ENCODE data around the gene ISM1. TPM values are rescaled to one million over a fixed set of nuclear protein-coding genes. Genes with fewer than 3 reads are reported as not detected.

Gene ISM1
- total RNA-seq, 1 donor from 2014 or later, result 1.0 TPM

DNA sequence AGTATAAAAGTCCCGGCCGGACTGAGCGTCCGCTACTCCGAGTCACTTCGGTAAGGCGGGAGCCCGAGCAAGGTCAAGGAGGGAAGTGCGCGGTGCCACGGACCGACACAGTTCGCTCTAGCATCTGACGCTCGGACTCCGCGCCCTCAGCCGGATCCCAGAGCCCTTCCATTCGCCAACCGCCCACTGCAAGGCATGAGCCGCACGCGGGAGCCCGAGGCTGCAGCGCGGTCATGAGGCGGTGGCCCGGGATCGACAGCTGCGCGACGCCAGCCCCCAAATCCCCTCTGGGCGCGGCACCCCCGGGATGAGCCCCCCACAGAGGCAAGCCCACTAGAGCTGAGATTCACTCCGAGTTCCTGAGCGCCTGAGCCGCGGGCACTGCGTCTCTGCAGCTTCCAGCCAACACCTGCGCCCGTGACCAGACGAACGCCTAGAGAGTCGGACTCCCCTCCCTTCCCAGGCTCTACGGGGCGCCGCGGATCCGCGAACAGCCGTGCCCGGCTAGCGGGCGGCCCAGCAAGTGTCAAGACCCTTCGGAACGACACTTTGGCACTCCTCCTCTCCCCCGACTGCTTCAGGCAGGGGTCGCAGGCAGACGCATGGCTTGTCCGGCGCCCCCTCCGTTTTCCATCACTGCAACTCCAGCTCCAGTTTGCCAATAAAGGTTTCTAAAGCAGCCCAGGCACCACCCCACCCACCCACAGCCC, 725 bp upstream of the ISM1 start:
- H3K4me3 ChIP-seq (ENCODE audit: low read length in 3 of 3), result peak overlapping the region; percentile 51 to 60 (median 59)
- no peaks in the 10 kb centered on the region for H3K36me3 ChIP-seq (ENCODE audit: control insufficient read depth in 3 of 3, insufficient read depth in 3 of 3, low read length in 3 of 3)
- peak overlapping the region in 1 of 3 donors; percentile 25 for H3K9ac ChIP-seq (ENCODE audit: low read depth in 1 of 3, low read length in 3 of 3)
- no peaks in the 10 kb centered on the region for H3K9me3 ChIP-seq (ENCODE audit: control insufficient read depth in 3 of 3, low read length in 3 of 3)
- H3K27ac ChIP-seq (ENCODE audit: low read depth, low read length), result no peak overlapping the region
- H3K27me3 ChIP-seq (ENCODE audit: control insufficient read depth in 3 of 3, insufficient read depth in 3 of 3, low read length in 3 of 3), result peaks cover 24 to 29% (median 27%) of the 10 kb centered on the region in 3 donors
- H3K4me1 ChIP-seq (ENCODE audit: control insufficient read depth in 3 of 3, insufficient read depth in 3 of 3, low read length in 3 of 3), result peaks cover 12 to 13% (median 13%) of the 10 kb centered on the region in 3 donors

DNA sequence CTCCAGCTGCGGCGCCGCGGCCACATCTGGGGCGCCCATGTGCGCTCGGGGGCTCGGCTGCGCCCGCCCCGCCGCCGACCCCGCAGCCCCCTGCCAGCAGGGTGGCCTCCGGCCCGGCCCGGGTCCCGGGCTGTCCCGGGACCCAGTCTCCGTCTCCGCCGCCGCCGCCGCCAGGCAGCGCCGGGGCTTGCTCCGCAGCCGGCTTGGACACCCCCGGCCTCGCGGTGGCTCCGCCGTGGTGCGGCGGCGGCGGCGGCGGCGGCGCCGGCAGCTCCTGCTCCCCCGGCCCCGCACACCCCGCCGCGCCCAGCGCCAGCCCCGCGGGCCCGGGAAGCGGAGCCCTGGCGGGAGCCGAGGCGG, 219 bp downstream of the ISM1 start:
- Histone ChIP-seq H3K4me3 (ENCODE audit: low read length in 3 of 3) (peak overlapping the region in 1 of 3 donors; percentile 59), H3K27me3 (ENCODE audit: control insufficient read depth in 3 of 3, insufficient read depth in 3 of 3, low read length in 3 of 3) (peaks cover 24 to 29% (median 25%) of the 10 kb centered on the region in 3 donors), H3K27ac (ENCODE audit: low read depth, low read length) (no peak overlapping the region), H3K9ac (ENCODE audit: low read depth in 1 of 3, low read length in 3 of 3) (no peak overlapping the region), H3K9me3 (ENCODE audit: control insufficient read depth in 3 of 3, low read length in 3 of 3) (no peaks in the 10 kb centered on the region), H3K4me1 (ENCODE audit: control insufficient read depth in 3 of 3, insufficient read depth in 3 of 3, low read length in 3 of 3) (peaks cover 12 to 13% (median 13%) of the 10 kb centered on the region in 3 donors), H3K36me3 (ENCODE audit: control insufficient read depth in 3 of 3, insufficient read depth in 3 of 3, low read length in 3 of 3) (no peaks in the 10 kb centered on the region)

DNA sequence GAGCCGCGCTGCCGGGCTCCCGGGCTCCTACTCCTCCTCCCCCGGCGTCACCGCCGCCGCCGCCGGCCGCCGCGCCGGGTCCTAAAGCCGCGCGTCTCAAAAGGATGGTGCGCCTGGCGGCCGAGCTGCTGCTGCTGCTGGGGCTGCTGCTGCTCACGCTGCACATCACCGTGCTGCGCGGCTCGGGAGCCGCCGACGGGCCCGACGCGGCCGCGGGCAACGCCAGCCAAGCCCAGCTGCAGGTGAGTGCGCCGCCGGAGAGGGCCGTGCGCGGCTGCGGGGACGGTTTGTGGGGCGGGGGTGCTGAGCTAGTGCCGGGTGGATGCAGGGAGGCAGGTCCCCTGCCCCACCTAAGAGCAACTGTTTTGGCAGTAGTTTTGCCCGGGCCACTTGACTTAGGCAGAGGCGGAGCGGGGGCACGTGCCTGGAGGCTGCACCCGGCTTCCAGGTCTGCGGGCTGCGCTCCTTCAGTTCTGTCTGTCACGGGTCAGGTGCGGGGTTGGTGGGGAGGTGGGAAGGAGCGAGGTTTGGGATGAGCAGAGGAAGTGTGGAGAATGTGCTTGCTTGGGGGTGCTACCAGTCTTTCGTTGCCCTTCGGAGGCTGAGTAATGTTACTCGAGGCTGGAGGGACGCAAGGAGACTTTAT, 722 bp downstream of the ISM1 start:
- Histone ChIP-seq H3K27me3 (ENCODE audit: control insufficient read depth in 3 of 3, insufficient read depth in 3 of 3, low read length in 3 of 3) (peaks cover 24 to 29% (median 25%) of the 10 kb centered on the region in 3 donors), H3K27ac (ENCODE audit: low read depth, low read length) (no peak overlapping the region), H3K9me3 (ENCODE audit: control insufficient read depth in 3 of 3, low read length in 3 of 3) (peaks cover 0 to 2% (median 0%) of the 10 kb centered on the region in 3 donors), H3K36me3 (ENCODE audit: control insufficient read depth in 3 of 3, insufficient read depth in 3 of 3, low read length in 3 of 3) (no peaks in the 10 kb centered on the region), H3K4me1 (ENCODE audit: control insufficient read depth in 3 of 3, insufficient read depth in 3 of 3, low read length in 3 of 3) (peaks cover 12 to 13% (median 13%) of the 10 kb centered on the region in 3 donors), H3K9ac (ENCODE audit: low read depth in 1 of 3, low read length in 3 of 3) (peak overlapping the region in 1 of 3 donors; percentile 50), H3K4me3 (ENCODE audit: low read length in 3 of 3) (peak overlapping the region; percentile 54 to 63 (median 55))

DNA sequence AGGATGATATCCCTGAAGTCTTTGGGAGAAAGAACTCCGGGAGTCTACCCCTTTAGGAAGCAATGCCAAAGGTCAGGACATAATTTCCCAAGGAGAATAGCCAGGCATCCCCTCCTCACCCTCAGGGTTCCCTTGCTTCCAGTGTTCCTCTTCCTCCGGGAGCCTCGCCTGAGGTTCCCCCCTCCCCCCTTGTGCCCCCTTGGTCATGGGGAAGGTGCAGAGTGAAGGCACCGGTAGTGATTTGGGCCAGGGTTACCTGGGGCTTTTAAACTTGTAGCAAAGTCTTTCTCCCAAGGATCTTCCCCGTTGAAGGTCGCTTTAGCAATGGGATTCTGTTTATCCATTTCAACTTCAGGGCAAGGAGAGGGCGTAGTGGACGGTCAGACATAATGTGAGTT, 1.2 kb downstream of the ISM1 start:
- peaks cover 12 to 13% (median 13%) of the 10 kb centered on the region in 3 donors for H3K4me1 ChIP-seq (ENCODE audit: control insufficient read depth in 3 of 3, insufficient read depth in 3 of 3, low read length in 3 of 3)
- no peaks in the 10 kb centered on the region for H3K36me3 ChIP-seq (ENCODE audit: control insufficient read depth in 3 of 3, insufficient read depth in 3 of 3, low read length in 3 of 3)
- peaks cover 24 to 29% (median 25%) of the 10 kb centered on the region in 3 donors for H3K27me3 ChIP-seq (ENCODE audit: control insufficient read depth in 3 of 3, insufficient read depth in 3 of 3, low read length in 3 of 3)
- H3K9me3 ChIP-seq (ENCODE audit: control insufficient read depth in 3 of 3, low read length in 3 of 3), result peaks cover 0 to 2% (median 0%) of the 10 kb centered on the region in 3 donors
- H3K4me3 ChIP-seq (ENCODE audit: low read length in 3 of 3), result peak overlapping the region; percentile 54 to 63 (median 55)
- H3K27ac ChIP-seq (ENCODE audit: low read depth, low read length), result no peak overlapping the region
- peak overlapping the region in 2 of 3 donors; percentile 33 to 50 for H3K9ac ChIP-seq (ENCODE audit: low read depth in 1 of 3, low read length in 3 of 3)

DNA sequence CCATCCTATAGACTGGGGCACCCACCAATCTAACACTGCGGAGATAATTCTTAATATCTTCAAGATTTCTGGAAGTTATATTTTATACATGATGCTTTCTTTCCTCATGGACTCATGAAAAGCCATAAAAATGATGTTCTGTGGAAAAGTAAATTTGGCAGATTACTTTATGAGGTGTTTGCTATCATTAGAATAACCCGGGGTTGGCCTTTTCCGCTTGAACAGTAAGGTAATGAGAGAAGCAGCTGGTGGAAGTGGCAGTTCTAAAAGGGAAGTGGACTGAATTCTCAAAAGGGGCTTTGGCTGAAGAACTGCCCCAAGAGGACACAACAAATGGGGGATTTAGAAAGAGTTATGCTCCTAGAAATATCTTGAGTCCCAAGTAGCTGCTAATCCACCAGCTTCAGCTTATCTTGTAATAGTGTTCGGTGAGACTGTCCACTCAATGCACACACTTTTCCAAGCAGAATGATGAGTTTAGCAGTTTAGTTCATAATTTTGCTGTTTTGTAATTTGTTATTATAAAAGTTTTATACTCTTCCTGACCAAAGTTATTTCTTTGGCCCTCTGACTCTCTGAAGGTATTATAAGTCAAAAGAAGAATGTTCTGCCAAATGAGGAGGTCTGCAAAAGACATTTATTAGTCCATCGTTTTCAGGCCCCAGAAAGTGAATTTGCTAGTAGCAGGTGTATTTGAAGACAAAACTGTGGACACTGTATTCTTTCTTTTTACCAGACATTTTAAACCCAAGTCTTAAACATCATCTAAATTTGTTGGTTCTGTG, 2.9 kb downstream of the ISM1 start:
- Histone ChIP-seq H3K36me3 (ENCODE audit: control insufficient read depth in 3 of 3, insufficient read depth in 3 of 3, low read length in 3 of 3) (no peaks in the 10 kb centered on the region), H3K9ac (ENCODE audit: low read depth in 1 of 3, low read length in 3 of 3) (no peak overlapping the region), H3K4me1 (ENCODE audit: control insufficient read depth in 3 of 3, insufficient read depth in 3 of 3, low read length in 3 of 3) (peaks cover 12 to 13% (median 13%) of the 10 kb centered on the region in 3 donors), H3K27me3 (ENCODE audit: control insufficient read depth in 3 of 3, insufficient read depth in 3 of 3, low read length in 3 of 3) (peaks cover 23 to 27% (median 24%) of the 10 kb centered on the region in 3 donors), H3K9me3 (ENCODE audit: control insufficient read depth in 3 of 3, low read length in 3 of 3) (peaks cover 0 to 2% (median 0%) of the 10 kb centered on the region in 3 donors), H3K27ac (ENCODE audit: low read depth, low read length) (no peak overlapping the region), H3K4me3 (ENCODE audit: low read length in 3 of 3) (no peak overlapping the region)

DNA sequence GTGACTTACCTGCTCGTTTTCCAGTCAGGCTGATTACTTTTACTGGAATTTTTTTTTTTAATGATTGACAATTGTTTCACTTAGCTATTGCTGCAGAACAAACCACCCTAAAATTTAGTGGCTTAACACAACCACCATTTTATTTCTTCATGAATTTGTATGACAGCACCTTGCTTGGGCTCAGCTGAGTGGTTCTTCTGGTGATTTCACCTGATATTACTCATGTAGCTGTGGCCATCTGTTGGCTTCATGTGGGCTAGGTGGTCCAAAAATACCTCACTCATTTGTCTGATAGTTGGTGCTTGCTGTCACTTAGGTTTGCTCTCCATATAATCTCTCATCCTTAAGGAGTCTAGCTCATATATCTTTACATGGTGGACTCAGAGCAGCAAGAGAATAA, 5.3 kb downstream of the ISM1 start:
- Histone ChIP-seq H3K4me1 (ENCODE audit: control insufficient read depth in 3 of 3, insufficient read depth in 3 of 3, low read length in 3 of 3) (peaks cover 0 to 7% (median 5%) of the 10 kb centered on the region in 3 donors), H3K27me3 (ENCODE audit: control insufficient read depth in 3 of 3, insufficient read depth in 3 of 3, low read length in 3 of 3) (peaks cover 6 to 9% (median 6%) of the 10 kb centered on the region in 3 donors), H3K27ac (ENCODE audit: low read depth, low read length) (no peak overlapping the region), H3K9ac (ENCODE audit: low read depth in 1 of 3, low read length in 3 of 3) (no peak overlapping the region), H3K4me3 (ENCODE audit: low read length in 3 of 3) (no peak overlapping the region), H3K36me3 (ENCODE audit: control insufficient read depth in 3 of 3, insufficient read depth in 3 of 3, low read length in 3 of 3) (no peaks in the 10 kb centered on the region), H3K9me3 (ENCODE audit: control insufficient read depth in 3 of 3, low read length in 3 of 3) (peaks cover 0 to 2% (median 0%) of the 10 kb centered on the region in 3 donors)

DNA sequence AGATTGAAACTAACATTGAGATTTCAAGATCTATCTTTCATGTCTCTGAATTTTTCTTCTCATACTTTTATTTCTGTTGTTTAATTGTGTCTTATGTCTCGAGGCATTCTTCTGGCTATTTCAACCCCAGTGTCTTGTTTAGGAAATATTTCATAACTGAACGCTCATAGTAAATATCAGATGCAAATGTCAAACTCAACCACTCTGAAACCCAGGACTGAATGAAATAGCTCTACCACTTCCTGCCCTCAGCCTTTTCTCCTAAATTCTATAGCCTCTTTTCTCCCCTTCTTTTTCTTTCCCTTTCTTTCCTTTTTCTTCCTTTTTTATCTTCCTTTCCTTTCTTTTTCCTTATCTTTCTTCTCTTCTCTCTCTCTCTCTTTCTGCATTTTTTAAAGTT, 7.7 kb downstream of the ISM1 start:
- H3K36me3 ChIP-seq (ENCODE audit: control insufficient read depth in 3 of 3, insufficient read depth in 3 of 3, low read length in 3 of 3), result no peaks in the 10 kb centered on the region
- H3K4me1 ChIP-seq (ENCODE audit: control insufficient read depth in 3 of 3, insufficient read depth in 3 of 3, low read length in 3 of 3), result peaks cover 0 to 4% (median 0%) of the 10 kb centered on the region in 3 donors
- H3K27me3 ChIP-seq (ENCODE audit: control insufficient read depth in 3 of 3, insufficient read depth in 3 of 3, low read length in 3 of 3), result no peaks in the 10 kb centered on the region
- H3K27ac ChIP-seq (ENCODE audit: low read depth, low read length), result no peak overlapping the region
- no peak overlapping the region for H3K9ac ChIP-seq (ENCODE audit: low read depth in 1 of 3, low read length in 3 of 3)
- H3K4me3 ChIP-seq (ENCODE audit: low read length in 3 of 3), result no peak overlapping the region
- peaks cover 0 to 2% (median 0%) of the 10 kb centered on the region in 3 donors for H3K9me3 ChIP-seq (ENCODE audit: control insufficient read depth in 3 of 3, low read length in 3 of 3)

DNA sequence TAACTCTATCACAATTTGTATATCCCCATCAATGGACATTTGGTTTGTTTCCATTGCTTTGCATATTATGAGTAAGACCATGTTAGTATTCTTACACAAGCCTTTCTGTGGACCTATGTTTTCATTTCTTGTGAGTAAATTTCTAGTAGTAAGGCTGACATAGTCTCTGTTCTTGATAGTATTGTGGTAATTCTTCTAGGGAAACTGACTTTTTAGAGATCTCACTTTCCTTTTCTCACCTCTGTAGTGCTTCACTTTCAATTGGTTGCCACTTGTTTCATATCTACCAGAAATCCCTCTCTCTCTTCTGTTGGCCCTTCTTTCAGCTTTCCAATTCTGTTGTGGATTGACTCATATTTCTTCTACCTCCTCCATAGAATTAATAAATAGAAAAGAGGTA, 8.5 kb downstream of the ISM1 start:
- H3K27ac ChIP-seq (ENCODE audit: low read depth, low read length), result no peak overlapping the region
- H3K9ac ChIP-seq (ENCODE audit: low read depth in 1 of 3, low read length in 3 of 3), result no peak overlapping the region
- H3K4me3 ChIP-seq (ENCODE audit: low read length in 3 of 3), result no peak overlapping the region
- peaks cover 0 to 4% (median 0%) of the 10 kb centered on the region in 3 donors for H3K4me1 ChIP-seq (ENCODE audit: control insufficient read depth in 3 of 3, insufficient read depth in 3 of 3, low read length in 3 of 3)
- no peaks in the 10 kb centered on the region for H3K36me3 ChIP-seq (ENCODE audit: control insufficient read depth in 3 of 3, insufficient read depth in 3 of 3, low read length in 3 of 3)
- peaks cover 0 to 2% (median 0%) of the 10 kb centered on the region in 3 donors for H3K9me3 ChIP-seq (ENCODE audit: control insufficient read depth in 3 of 3, low read length in 3 of 3)
- H3K27me3 ChIP-seq (ENCODE audit: control insufficient read depth in 3 of 3, insufficient read depth in 3 of 3, low read length in 3 of 3), result no peaks in the 10 kb centered on the region

DNA sequence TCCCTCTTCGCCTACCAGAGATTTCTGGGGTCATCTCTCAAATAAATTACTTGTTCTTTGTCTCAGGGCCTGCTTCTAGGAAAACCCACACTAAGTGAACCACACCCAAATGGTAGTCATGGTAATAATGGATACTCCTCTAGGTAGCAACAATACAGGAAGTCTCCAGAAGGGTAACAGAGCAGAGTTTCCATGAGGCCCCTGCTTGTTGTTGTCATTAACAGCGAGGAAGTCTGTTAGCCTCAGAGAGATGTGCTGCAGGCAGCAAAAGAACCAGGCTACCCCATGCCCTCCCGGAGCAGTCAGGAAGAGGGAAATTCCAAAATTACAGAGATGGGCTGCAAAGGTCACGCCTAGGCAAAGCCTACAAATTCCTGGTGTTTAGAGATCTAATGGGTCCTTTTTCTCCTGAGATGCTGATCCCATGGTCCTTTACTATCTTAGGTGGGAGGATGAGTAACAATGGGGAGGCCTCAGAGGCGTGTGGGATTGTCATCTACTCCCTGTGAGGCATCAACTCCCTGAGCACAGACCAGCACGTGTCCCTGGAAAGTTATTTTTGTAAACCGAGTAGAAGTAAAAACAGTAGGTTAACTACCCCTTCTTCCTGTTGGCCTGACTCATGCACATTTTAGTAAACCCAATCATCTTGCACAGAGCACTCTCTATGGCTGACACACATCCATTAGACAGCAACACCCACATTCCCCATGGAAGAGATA, 10.1 kb downstream of the ISM1 start:
- Histone ChIP-seq H3K4me1 (ENCODE audit: control insufficient read depth in 3 of 3, insufficient read depth in 3 of 3, low read length in 3 of 3) (peaks cover 0 to 4% (median 0%) of the 10 kb centered on the region in 3 donors), H3K27ac (ENCODE audit: low read depth, low read length) (no peak overlapping the region), H3K9ac (ENCODE audit: low read depth in 1 of 3, low read length in 3 of 3) (no peak overlapping the region), H3K27me3 (ENCODE audit: control insufficient read depth in 3 of 3, insufficient read depth in 3 of 3, low read length in 3 of 3) (no peaks in the 10 kb centered on the region), H3K4me3 (ENCODE audit: low read length in 3 of 3) (no peak overlapping the region), H3K36me3 (ENCODE audit: control insufficient read depth in 3 of 3, insufficient read depth in 3 of 3, low read length in 3 of 3) (no peaks in the 10 kb centered on the region), H3K9me3 (ENCODE audit: control insufficient read depth in 3 of 3, low read length in 3 of 3) (peaks cover 0 to 2% (median 0%) of the 10 kb centered on the region in 3 donors)

All from skeletal muscle tissue (tissue), 4 donors.